Suprapubic skin (tissue), 4 donors: ENCODE measurements around the gene LRP11.

ENCODE experiments used
- EP300 ChIP-seq: sonication (generic); formaldehyde crosslinking; IDR thresholded peaks from one replicate; pipeline ENCODE4 v1.6.1; 2017; ENCODE audit warnings: antibody characterized with exemption
- POLR2A ChIP-seq, 2 donors: fragments of 450-650 bp; IDR thresholded peaks; one replicate each; pipeline ENCODE4 v1.6.1; 2017; ENCODE audit warnings: antibody characterized with exemption in 2 of 2, mild to moderate bottlenecking in 2 of 2, moderate library complexity in 2 of 2
- POLR2AphosphoS5 ChIP-seq, 3 donors: sonication (generic); formaldehyde crosslinking; IDR thresholded peaks; one replicate each; pipeline ENCODE4 v1.6.1; 2017; ENCODE audit warnings: antibody characterized with exemption in 3 of 3
- TF ChIP-seq, protein P1 (sequence below), 2 donors: fragments of 200-600 bp in 1 of 2; fragments of 450-650 bp in 1 of 2; sonication (generic) in 1 of 2; IDR thresholded peaks; one replicate each; pipeline ENCODE4 v1.5.1; 2016 to 2019; ENCODE audit warnings: antibody characterized with exemption in 2 of 2, mild to moderate bottlenecking in 1 of 2, moderate library complexity in 1 of 2

GRCh38 chr6:149897855-149898744, 33.9 kb upstream of the LRP11 start, which contains the start of gene RAET1E:
- TF ChIP-seq, protein P1, sequence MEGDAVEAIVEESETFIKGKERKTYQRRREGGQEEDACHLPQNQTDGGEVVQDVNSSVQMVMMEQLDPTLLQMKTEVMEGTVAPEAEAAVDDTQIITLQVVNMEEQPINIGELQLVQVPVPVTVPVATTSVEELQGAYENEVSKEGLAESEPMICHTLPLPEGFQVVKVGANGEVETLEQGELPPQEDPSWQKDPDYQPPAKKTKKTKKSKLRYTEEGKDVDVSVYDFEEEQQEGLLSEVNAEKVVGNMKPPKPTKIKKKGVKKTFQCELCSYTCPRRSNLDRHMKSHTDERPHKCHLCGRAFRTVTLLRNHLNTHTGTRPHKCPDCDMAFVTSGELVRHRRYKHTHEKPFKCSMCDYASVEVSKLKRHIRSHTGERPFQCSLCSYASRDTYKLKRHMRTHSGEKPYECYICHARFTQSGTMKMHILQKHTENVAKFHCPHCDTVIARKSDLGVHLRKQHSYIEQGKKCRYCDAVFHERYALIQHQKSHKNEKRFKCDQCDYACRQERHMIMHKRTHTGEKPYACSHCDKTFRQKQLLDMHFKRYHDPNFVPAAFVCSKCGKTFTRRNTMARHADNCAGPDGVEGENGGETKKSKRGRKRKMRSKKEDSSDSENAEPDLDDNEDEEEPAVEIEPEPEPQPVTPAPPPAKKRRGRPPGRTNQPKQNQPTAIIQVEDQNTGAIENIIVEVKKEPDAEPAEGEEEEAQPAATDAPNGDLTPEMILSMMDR (IDR thresholded peaks at IDR 0.05): no peak
- TF ChIP-seq POLR2A (IDR thresholded peaks at IDR 0.05) (no peak), POLR2AphosphoS5 (IDR thresholded peaks at IDR 0.05) (no peak), EP300 (no peak)
